ENCODE results near the gene AFF2. TPM values are rescaled to one million over a fixed set of nuclear protein-coding genes. Genes with fewer than 3 reads are reported as not detected.

The AFF2 gene
- total RNA-seq, 2 experiments from 2014 or later: 0.13 to 0.40 TPM

- H3K27ac Mint-ChIP-seq: no peak overlapping the region
- POLR2A ChIA-PET: no interaction called here
- CTCF ChIA-PET: no interaction called here
- H3K27me3 Mint-ChIP-seq (ENCODE audit: low read depth): no peaks in the 10 kb centered on the region
- DNase-seq (no peak), ATAC-seq (no peak)
- H3K4me3 Mint-ChIP-seq: no peak overlapping the region
- H3K36me3 Mint-ChIP-seq (ENCODE audit: low read depth): no peaks in the 10 kb centered on the region
- H3K9me3 Mint-ChIP-seq (ENCODE audit: insufficient read depth): no peaks in the 10 kb centered on the region
- no peaks in the 10 kb centered on the region for H3K4me1 Mint-ChIP-seq (ENCODE audit: low read depth)
Measured at GRCh38 chrX:148854306-148854705, 353.9 kb downstream of the AFF2 start.

- Mint-ChIP-seq H3K27ac (no peak overlapping the region), H3K9me3 (ENCODE audit: insufficient read depth) (no peaks in the 10 kb centered on the region), H3K27me3 (ENCODE audit: low read depth) (no peaks in the 10 kb centered on the region), H3K4me1 (ENCODE audit: low read depth) (no peaks in the 10 kb centered on the region), H3K4me3 (no peak overlapping the region), H3K36me3 (ENCODE audit: low read depth) (no peaks in the 10 kb centered on the region)
- ATAC-seq (no peak), DNase-seq (no peak)
- CTCF ChIA-PET: no interaction called here
- POLR2A ChIA-PET: no interaction called here
Measured at GRCh38 chrX:148856505-148856904, 356.1 kb downstream of the AFF2 start.

- Mint-ChIP-seq H3K27me3 (ENCODE audit: low read depth) (no peaks in the 10 kb centered on the region), H3K4me3 (no peak overlapping the region), H3K27ac (no peak overlapping the region), H3K4me1 (ENCODE audit: low read depth) (no peaks in the 10 kb centered on the region), H3K9me3 (ENCODE audit: insufficient read depth) (no peaks in the 10 kb centered on the region), H3K36me3 (ENCODE audit: low read depth) (no peaks in the 10 kb centered on the region)
- DNase-seq: no peak
- ChIA-PET CTCF (no interaction called here), POLR2A (no interaction called here)
- ATAC-seq: no peak
Measured at GRCh38 chrX:148865277-148866210, 365.1 kb downstream of the AFF2 start.

- no peak for ATAC-seq
- Mint-ChIP-seq H3K4me3 (no peak overlapping the region), H3K36me3 (ENCODE audit: low read depth) (no peaks in the 10 kb centered on the region), H3K27ac (no peak overlapping the region), H3K9me3 (ENCODE audit: insufficient read depth) (no peaks in the 10 kb centered on the region), H3K4me1 (ENCODE audit: low read depth) (no peaks in the 10 kb centered on the region), H3K27me3 (ENCODE audit: low read depth) (no peaks in the 10 kb centered on the region)
- DNase-seq: no peak
- ChIA-PET CTCF (no interaction called here), POLR2A (no interaction called here)
Measured at GRCh38 chrX:148867596-148867995, 367.2 kb downstream of the AFF2 start.

- no peaks in the 10 kb centered on the region for H3K36me3 Mint-ChIP-seq (ENCODE audit: low read depth)
- no peaks in the 10 kb centered on the region for H3K9me3 Mint-ChIP-seq (ENCODE audit: insufficient read depth)
- no peak for ATAC-seq
- DNase-seq: no peak
- no peak overlapping the region for H3K27ac Mint-ChIP-seq
- no peaks in the 10 kb centered on the region for H3K27me3 Mint-ChIP-seq (ENCODE audit: low read depth)
- ChIA-PET POLR2A (no interaction called here), CTCF (no interaction called here)
- H3K4me3 Mint-ChIP-seq: no peak overlapping the region
- H3K4me1 Mint-ChIP-seq (ENCODE audit: low read depth): no peaks in the 10 kb centered on the region
Measured at GRCh38 chrX:148871422-148872160, 371.2 kb downstream of the AFF2 start.

- CTCF ChIA-PET: no interaction called here
Measured at GRCh38 chrX:148872161-148872535, 371.7 kb downstream of the AFF2 start.

GRCh38 chrX:148872881-148873280, 372.5 kb downstream of the AFF2 start:
- ATAC-seq (no peak), DNase-seq (no peak)
- Mint-ChIP-seq H3K4me3 (no peak overlapping the region), H3K36me3 (ENCODE audit: low read depth) (no peaks in the 10 kb centered on the region), H3K9me3 (ENCODE audit: insufficient read depth) (no peaks in the 10 kb centered on the region), H3K27ac (no peak overlapping the region), H3K27me3 (ENCODE audit: low read depth) (no peaks in the 10 kb centered on the region), H3K4me1 (ENCODE audit: low read depth) (no peaks in the 10 kb centered on the region)
- CTCF ChIA-PET: no interaction called here
- POLR2A ChIA-PET: no interaction called here

More at GRCh38 chrX:148872161-148872535, 371.7 kb downstream of the AFF2 start:
- Mint-ChIP-seq H3K4me3 (no peak overlapping the region), H3K9me3 (ENCODE audit: insufficient read depth) (no peaks in the 10 kb centered on the region), H3K36me3 (ENCODE audit: low read depth) (no peaks in the 10 kb centered on the region), H3K27me3 (ENCODE audit: low read depth) (no peaks in the 10 kb centered on the region), H3K27ac (no peak overlapping the region), H3K4me1 (ENCODE audit: low read depth) (no peaks in the 10 kb centered on the region)
- POLR2A ChIA-PET: no interaction called here
- no peak for ATAC-seq
- DNase-seq: no peak

- ChIA-PET CTCF (no interaction called here), POLR2A (no interaction called here)
- DNase-seq (no peak), ATAC-seq (no peak)
- H3K27ac Mint-ChIP-seq: no peak overlapping the region
- no peaks in the 10 kb centered on the region for H3K27me3 Mint-ChIP-seq (ENCODE audit: low read depth)
- H3K4me3 Mint-ChIP-seq: no peak overlapping the region
- no peaks in the 10 kb centered on the region for H3K36me3 Mint-ChIP-seq (ENCODE audit: low read depth)
- no peaks in the 10 kb centered on the region for H3K4me1 Mint-ChIP-seq (ENCODE audit: low read depth)
- H3K9me3 Mint-ChIP-seq (ENCODE audit: insufficient read depth): no peaks in the 10 kb centered on the region
Measured at GRCh38 chrX:148874636-148875246, 374.3 kb downstream of the AFF2 start.

GRCh38 chrX:148878371-148878770, 378.0 kb downstream of the AFF2 start:
- Mint-ChIP-seq H3K36me3 (ENCODE audit: low read depth) (no peaks in the 10 kb centered on the region), H3K4me1 (ENCODE audit: low read depth) (no peaks in the 10 kb centered on the region), H3K9me3 (ENCODE audit: insufficient read depth) (no peaks in the 10 kb centered on the region), H3K27ac (no peak overlapping the region), H3K4me3 (no peak overlapping the region), H3K27me3 (ENCODE audit: low read depth) (no peaks in the 10 kb centered on the region)
- ChIA-PET POLR2A (no interaction called here), CTCF (no interaction called here)
- ATAC-seq (no peak), DNase-seq (no peak)

GRCh38 chrX:148885203-148885602, 384.8 kb downstream of the AFF2 start:
- Mint-ChIP-seq H3K27ac (no peak overlapping the region), H3K4me1 (ENCODE audit: low read depth) (no peaks in the 10 kb centered on the region), H3K27me3 (ENCODE audit: low read depth) (no peaks in the 10 kb centered on the region), H3K4me3 (no peak overlapping the region), H3K9me3 (ENCODE audit: insufficient read depth) (no peaks in the 10 kb centered on the region), H3K36me3 (ENCODE audit: low read depth) (no peaks in the 10 kb centered on the region)
- CTCF ChIA-PET: no interaction called here
- ATAC-seq (no peak), DNase-seq (no peak)
- POLR2A ChIA-PET: no interaction called here

GRCh38 chrX:148893395-148893794, 393.0 kb downstream of the AFF2 start:
- Mint-ChIP-seq H3K9me3 (ENCODE audit: insufficient read depth) (no peaks in the 10 kb centered on the region), H3K27ac (no peak overlapping the region), H3K36me3 (ENCODE audit: low read depth) (no peaks in the 10 kb centered on the region), H3K4me3 (no peak overlapping the region), H3K4me1 (ENCODE audit: low read depth) (no peaks in the 10 kb centered on the region), H3K27me3 (ENCODE audit: low read depth) (peaks cover 2% of the 10 kb centered on the region)
- POLR2A ChIA-PET: no interaction called here
- CTCF ChIA-PET: no interaction called here
- ATAC-seq (no peak), DNase-seq (no peak)

GRCh38 chrX:148902581-148902980, 402.2 kb downstream of the AFF2 start:
- H3K27me3 Mint-ChIP-seq (ENCODE audit: low read depth): peaks cover 2% of the 10 kb centered on the region
- no peaks in the 10 kb centered on the region for H3K36me3 Mint-ChIP-seq (ENCODE audit: low read depth)
- H3K4me3 Mint-ChIP-seq: no peak overlapping the region
- CTCF ChIA-PET: no interaction called here
- DNase-seq: no peak
- POLR2A ChIA-PET: no interaction called here
- no peak for ATAC-seq
- no peaks in the 10 kb centered on the region for H3K9me3 Mint-ChIP-seq (ENCODE audit: insufficient read depth)
- H3K27ac Mint-ChIP-seq: no peak overlapping the region
- no peaks in the 10 kb centered on the region for H3K4me1 Mint-ChIP-seq (ENCODE audit: low read depth)

Measured in activated CD8-positive, alpha-beta T cell treated with anti-CD3 and anti-CD28 coated beads, Interleukin-2, amount 10 ng/mL, durations not matched to agents 7 days and 5 days (primary cell).